ENCODE measurements around the gene USP25.
A peak's percentile ranks its signal among the peaks of the same experiment; 100 is the strongest.

The USP25 gene

GRCh38 chr21:15825700-15826099, 95.9 kb downstream of the USP25 start (continued):
- TF ChIP-seq ZNF670 (tag by site-specific recombination; IDR thresholded peaks at IDR 0.05; ENCODE audit: low read depth) (no peak), KLF17 (tag by site-specific recombination; IDR thresholded peaks at IDR 0.05) (no peak), ZNF146 (tag by site-specific recombination; IDR thresholded peaks at IDR 0.05) (no peak), WT1 (tag by site-specific recombination; IDR thresholded peaks at IDR 0.05) (no peak), HOXA7 (CRISPR knock-in tag; IDR thresholded peaks at IDR 0.05; ENCODE audit: borderline replicate concordance) (no peak), ZSCAN4 (tag by site-specific recombination; IDR thresholded peaks at IDR 0.05) (no peak), MEIS1 (CRISPR knock-in tag; IDR thresholded peaks at IDR 0.05; ENCODE audit: borderline replicate concordance) (no peak)

- Histone ChIP-seq H3K4me3 (ENCODE audit: low read depth, low read length) (no peak overlapping the region), H3K36me3 (ENCODE audit: control insufficient read depth in 2 of 2, insufficient read depth in 1 of 2, low read length in 2 of 2) (peaks cover 14 to 27% of the 10 kb centered on the region in 2 experiments), H3K4me1 (ENCODE audit: control insufficient read depth, insufficient read depth, low read length) (no peaks in the 10 kb centered on the region), H3K27ac (ENCODE audit: extremely low read depth, low read depth, low read length) (no peak overlapping the region), H3K9me3 (ENCODE audit: control insufficient read depth, insufficient read depth, low read depth, low read length) (no peaks in the 10 kb centered on the region)
- TF ChIP-seq SCRT2 (tag by site-specific recombination; IDR thresholded peaks at IDR 0.05), result peak; percentile 76
- TF ChIP-seq SP3 (tag by site-specific recombination; IDR thresholded peaks at IDR 0.05), result no peak
- peak; percentile 38 for TF ChIP-seq ZNF654 (tag by site-specific recombination; IDR thresholded peaks at IDR 0.05; ENCODE audit: low read depth)
- peak; percentile 28; the same call in 1 of the 2 replicates for TF ChIP-seq SCRT1 (tag by site-specific recombination; IDR thresholded peaks at IDR 0.05; ENCODE audit: borderline replicate concordance)
- ChIA-PET CTCF (interaction anchor here (0.6 to 1.3 kb wide), 13 partner anchors 9 to 742 kb away, joined by 3 to 8 read pairs (median 3); no protein-coding TSS in a partner anchor), POLR2A (no interaction called here)
Measured at GRCh38 chr21:15826147-15826780, 96.5 kb downstream of the USP25 start.

- Histone ChIP-seq H3K9me3 (ENCODE audit: control insufficient read depth, insufficient read depth, low read depth, low read length) (no peaks in the 10 kb centered on the region), H3K27ac (ENCODE audit: extremely low read depth, low read depth, low read length) (no peak overlapping the region), H3K4me3 (ENCODE audit: low read depth, low read length) (no peak overlapping the region), H3K4me1 (ENCODE audit: control insufficient read depth, insufficient read depth, low read length) (no peaks in the 10 kb centered on the region), H3K36me3 (ENCODE audit: control insufficient read depth in 2 of 2, insufficient read depth in 1 of 2, low read length in 2 of 2) (peaks cover 20 to 27% of the 10 kb centered on the region in 2 experiments)
- ChIA-PET CTCF (interaction anchor here (0.6 to 1.3 kb wide), 12 partner anchors 8 to 870 kb away, joined by 3 to 8 read pairs (median 3); no protein-coding TSS in a partner anchor), POLR2A (no interaction called here)
- TF ChIP-seq ZNF335 (tag by site-specific recombination; conservative IDR thresholded peaks at IDR 0.05) (no peak), ZNF660 (tag by site-specific recombination; IDR thresholded peaks at IDR 0.05) (no peak), ZIC2 (tag by site-specific recombination; IDR thresholded peaks at IDR 0.05) (no peak), ZNF654 (tag by site-specific recombination; IDR thresholded peaks at IDR 0.05; ENCODE audit: low read depth) (no peak), ZNF140 (tag by site-specific recombination; IDR thresholded peaks at IDR 0.05) (no peak), ZNF416 (tag by site-specific recombination; IDR thresholded peaks at IDR 0.05) (no peak), ZNF76 (tag by site-specific recombination; IDR thresholded peaks at IDR 0.05; ENCODE audit: borderline replicate concordance, low read depth) (no peak), ZNF26 (tag by site-specific recombination; IDR thresholded peaks at IDR 0.05) (no peak), ZNF2 (tag by site-specific recombination; IDR thresholded peaks at IDR 0.05) (no peak), ZNF837 (tag by site-specific recombination; IDR thresholded peaks at IDR 0.05) (no peak), ZNF391 (tag by site-specific recombination; IDR thresholded peaks at IDR 0.05; ENCODE audit: borderline replicate concordance, low read depth) (no peak)
Measured at GRCh38 chr21:15826908-15827601, 97.3 kb downstream of the USP25 start.

Measured in HEK293 (cell line).